HG03469 (cell line): ENCODE measurements around the gene LEF1.
A peak's percentile ranks its signal among the peaks of the same experiment; 100 is the strongest.

Experiments used
- ATAC-seq: cut with Tn5 transposase; IDR thresholded peaks from one replicate; pipeline ENCODE4 v1.9.1; 2021; ENCODE audit warnings: mild to moderate bottlenecking, moderate library complexity, moderate number of reproducible peaks; ENCODE audit not compliant: unreplicated experiment

The LEF1 gene

GRCh38 chr4:108152980-108153379, 15.8 kb downstream of the LEF1 start:
- ATAC-seq: no peak

- ATAC-seq: no peak
Observed at GRCh38 chr4:108149588-108150380, 18.9 kb downstream of the LEF1 start.

- no peak for ATAC-seq
Observed at GRCh38 chr4:108148316-108148715, 20.4 kb downstream of the LEF1 start.

DNA sequence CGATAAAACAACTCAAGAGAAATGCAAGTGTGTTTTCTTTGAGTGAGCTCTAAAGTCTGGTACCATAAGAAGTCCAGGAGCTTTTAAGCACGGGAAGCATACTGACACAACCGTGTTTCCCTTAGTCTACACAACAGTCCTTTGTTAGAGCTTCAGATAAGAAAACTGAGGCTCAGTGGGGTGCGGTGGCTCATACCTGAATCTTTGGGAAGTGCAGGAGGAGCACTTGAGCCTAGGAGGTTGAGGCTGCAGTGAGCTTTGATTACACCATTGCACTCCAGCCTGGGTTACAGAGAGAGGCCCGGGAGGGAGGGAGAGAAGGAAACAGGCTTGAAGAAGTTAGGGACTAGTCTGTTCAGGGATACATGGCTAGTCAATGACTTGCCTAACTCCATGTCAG, 21.9 kb downstream of the LEF1 start:
- no peak for ATAC-seq

DNA sequence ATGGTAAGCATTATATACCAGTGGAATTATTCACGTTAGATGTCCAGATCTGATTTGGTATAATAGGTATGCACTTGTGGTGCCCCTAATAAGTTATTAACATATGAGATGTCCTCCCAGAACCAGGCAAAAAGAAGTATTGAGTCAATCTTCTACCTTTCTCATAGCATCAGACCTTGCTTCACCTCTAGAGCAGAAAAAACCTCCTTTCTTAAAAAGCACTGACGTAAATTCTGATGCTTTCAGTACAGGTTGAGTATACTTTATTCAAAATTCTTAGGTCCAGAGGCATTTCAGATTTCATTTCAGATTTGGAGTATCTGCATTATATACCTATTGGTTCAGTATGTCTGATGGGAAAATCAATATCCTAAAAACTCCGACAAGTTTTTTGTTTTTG, 22.4 kb downstream of the LEF1 start:
- no peak for ATAC-seq

DNA sequence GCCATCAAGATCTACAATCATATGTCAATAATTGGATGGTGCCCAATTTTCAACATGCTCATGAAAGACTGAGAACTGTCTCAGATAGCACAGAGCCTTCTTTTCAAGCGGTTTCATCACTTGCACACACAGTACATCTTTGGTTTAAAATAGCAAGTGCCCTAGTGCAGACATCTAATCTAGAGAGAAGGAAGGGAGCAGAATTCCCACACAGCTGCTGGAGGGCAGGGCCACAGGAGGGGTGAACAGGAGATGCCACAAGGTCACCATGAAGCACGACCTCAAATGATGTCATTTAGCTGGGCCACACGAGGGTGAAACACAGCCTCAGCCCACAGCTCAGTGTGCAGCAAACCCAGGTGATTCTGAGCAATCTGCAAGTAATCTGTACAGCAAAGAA, 24.3 kb downstream of the LEF1 start:
- no peak for ATAC-seq

- ATAC-seq: no peak
Observed at GRCh38 chr4:108143515-108143914, 25.2 kb downstream of the LEF1 start.

GRCh38 chr4:108142870-108143269, 25.9 kb downstream of the LEF1 start:
- ATAC-seq: no peak

GRCh38 chr4:108141213-108141950, 27.4 kb downstream of the LEF1 start:
- no peak for ATAC-seq

DNA sequence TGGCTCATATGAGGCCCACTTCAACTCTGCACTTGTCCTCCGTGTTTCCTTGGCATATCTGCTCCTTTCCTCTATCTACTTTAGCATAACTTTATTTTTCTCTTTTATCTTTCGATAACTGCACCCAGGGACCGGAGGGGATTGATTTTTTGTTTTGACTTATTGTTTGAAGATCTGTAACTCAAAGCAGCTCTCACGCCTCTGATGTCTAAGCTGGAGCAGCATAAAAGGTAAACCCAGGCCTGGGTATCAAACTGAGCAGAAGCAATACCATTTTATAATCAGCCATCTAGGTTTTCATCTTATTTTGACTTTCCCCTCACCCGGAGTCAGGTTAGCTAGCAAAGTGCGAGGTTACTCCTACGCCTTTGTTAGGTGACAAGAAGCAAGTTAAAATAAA, 28.4 kb downstream of the LEF1 start:
- ATAC-seq: no peak

GRCh38 chr4:108139089-108139488, 29.6 kb downstream of the LEF1 start:
- peak; percentile 54 for ATAC-seq

DNA sequence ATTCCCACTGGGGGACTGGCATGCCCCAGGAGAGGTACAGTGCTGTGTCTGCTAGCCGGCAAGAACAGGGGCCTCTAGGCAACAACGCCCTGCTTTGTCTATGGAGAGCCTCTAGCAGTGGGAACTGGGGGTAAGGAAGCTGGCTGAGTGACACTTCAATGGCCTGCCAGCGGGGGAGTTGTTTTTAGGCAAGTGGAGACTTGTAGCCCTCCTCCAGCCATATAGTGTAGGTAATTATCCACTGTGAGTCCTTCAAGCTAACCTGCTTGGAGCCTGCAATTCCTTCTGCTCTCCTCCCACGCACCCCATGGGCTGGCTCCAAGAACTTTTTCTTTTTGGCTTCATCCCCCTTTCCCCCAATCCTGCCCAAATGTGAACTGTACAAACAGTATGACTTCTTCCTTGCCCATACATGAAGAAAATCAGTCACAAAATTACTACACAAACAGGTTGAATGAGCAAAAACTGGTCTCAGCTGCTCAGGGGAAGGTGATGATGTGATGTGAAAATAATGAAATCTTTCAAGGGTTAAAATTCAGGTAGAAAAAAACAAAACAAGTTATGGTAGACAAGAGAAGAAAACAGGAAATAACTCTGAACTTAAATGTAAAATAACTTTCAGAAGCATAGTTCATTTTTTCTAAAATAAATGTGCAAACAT, 33.1 kb downstream of the LEF1 start:
- no peak for ATAC-seq

DNA sequence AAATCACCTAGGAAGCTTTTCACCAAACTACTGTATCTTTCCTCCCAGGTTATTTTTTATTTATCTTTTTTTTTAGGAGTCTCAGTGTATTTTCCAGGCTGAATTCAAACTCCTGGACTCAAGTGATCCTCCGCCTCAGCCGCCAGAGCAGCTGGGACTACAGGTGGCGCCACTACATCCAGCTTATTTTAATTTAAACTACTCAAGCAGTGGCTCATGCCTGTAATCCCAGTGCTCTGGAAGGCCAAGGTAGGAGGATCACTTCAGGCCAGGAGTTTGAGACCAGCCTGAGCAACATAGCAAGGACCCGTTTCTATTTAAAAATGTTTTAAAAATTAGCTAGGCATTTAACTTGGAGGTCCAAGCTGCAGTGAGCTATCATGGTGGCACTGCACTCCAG, 37.8 kb downstream of the LEF1 start:
- no peak for ATAC-seq

DNA sequence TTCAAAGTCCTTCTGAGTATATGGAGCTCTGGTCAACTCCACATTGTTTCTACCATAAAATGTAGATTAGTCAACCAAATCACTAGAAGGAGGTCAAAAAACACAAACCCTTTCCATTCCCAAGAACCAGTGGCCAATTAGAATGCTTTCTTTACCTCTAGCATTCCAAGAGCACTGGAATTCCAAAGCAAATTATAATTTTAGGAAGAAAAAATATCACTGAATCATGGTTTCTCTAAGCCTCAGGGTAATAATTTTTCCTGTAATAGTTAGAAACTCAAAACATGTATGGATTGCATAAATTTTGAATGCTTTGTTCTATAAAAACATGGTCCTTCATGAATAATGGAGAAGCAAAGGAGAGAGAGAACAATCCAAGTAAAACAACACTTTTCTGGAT, 39.5 kb downstream of the LEF1 start:
- ATAC-seq: no peak

- no peak for ATAC-seq
Observed at GRCh38 chr4:108126806-108127205, 41.9 kb downstream of the LEF1 start.

GRCh38 chr4:108120789-108121188, 47.9 kb downstream of the LEF1 start:
- no peak for ATAC-seq

DNA sequence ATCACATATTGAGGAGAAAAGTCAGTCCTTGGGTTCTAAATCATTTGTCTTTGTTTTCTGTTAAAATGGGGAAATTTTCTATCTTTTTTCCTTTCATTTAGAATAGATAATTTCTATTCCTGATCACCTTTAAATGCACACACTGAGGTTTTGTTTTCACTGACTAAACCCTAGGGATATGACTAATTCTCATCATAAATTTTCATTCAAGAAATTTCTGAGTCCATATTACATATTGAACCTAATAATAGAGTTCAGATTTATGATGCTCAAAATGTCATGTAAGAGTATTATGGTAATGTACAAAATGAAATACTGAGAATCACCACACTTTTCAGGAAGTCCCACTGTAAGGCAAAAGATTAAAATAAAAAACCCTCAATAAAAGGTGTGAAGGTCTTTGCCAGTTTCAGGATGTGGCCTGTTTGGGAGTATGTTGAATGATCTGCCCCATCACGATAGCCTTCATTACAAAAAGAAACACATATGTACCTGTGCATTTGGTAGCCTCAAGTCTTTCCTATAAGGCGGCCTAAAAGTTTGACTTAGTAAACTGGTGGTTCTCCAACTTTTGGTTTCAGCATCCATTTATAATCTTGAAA, 49.4 kb downstream of the LEF1 start:
- ATAC-seq: no peak

GRCh38 chr4:108118505-108118904, 50.2 kb downstream of the LEF1 start:
- ATAC-seq: peak; percentile 80

DNA sequence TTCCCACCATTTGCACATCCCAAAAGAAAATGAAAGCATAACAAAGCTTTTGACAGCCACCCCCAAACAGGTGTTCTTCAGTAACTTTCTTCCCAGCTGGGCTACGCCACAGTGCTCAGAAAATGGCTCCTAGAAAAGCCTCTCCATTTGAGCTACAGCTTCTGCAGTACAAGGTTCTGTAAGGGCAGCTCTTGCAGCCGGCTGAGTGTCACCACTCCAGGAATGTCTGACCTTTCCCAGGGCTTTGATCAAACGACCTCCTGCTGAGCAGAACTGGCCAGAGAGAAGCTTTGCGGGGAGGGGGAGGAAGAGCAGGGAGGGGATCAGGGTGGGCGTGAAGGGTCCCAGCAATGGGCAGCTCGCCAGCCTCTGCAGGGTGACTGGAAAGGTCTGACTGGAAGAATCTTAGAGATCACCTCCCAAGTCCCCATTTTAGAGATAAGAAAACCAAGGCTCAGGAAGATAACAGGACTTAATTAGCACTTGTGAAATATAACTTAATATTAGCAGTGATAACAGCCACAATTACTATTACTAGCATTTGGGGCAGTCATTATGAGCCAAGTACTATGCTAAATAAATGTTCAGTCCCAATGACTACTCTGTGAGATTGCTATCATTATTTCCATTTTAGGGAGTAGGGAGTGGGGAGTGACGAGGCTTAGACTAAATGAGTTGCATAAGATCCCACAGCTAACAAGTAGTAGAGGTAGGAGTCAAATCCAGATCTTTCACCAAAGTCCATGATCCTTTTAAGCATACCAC, 51.1 kb downstream of the LEF1 start:
- ATAC-seq: no peak

GRCh38 chr4:108116423-108117168, 52.1 kb downstream of the LEF1 start:
- peak; percentile 31 for ATAC-seq
